Measurements from ENCODE around the gene CD276. TPM values are rescaled to one million over a fixed set of nuclear protein-coding genes. Genes with fewer than 3 reads are reported as not detected.

The CD276 gene
- polyA plus RNA-seq, 1 donor from 2014 or later: 70.4 TPM

DNA sequence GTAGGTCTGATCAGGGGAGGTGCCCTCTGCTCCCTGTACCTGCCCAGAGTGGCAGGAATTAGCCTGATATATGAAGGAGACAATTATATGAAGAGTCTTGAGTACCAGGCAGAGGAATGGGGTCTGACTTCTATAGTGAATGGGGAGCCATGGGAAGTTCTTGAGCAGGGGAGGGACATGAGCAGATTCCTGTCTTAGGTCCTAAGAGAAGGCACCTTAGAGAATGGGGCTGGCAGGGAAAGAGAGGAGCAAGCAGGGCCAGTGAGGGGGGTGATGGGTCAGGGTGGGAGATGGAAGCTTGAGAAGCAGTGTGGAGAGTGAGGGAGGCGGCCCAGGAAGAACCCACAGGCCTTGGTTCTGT is 12.4 kb downstream of the CD276 start:
- no peaks in the 10 kb centered on the region for H3K27me3 ChIP-seq (ENCODE audit: insufficient read depth, low read depth, low read length)
- no peak overlapping the region for H3K9ac ChIP-seq (ENCODE audit: low read length)
- H3K9me3 ChIP-seq (ENCODE audit: low read length): no peaks in the 10 kb centered on the region
- no peak for TF ChIP-seq SMC3 (conservative IDR thresholded peaks at IDR 0.05; ENCODE audit: poor library complexity)
- TF ChIP-seq MXI1 (conservative IDR thresholded peaks at IDR 0.05; ENCODE audit: poor library complexity, severe bottlenecking): no peak
- TF ChIP-seq EZH2 (IDR thresholded peaks at IDR 0.05; ENCODE audit: borderline replicate concordance, insufficient read depth, low read length, poor library complexity, severe bottlenecking): no peak
- no peak for TF ChIP-seq REST (IDR thresholded peaks at IDR 0.05; ENCODE audit: borderline replicate concordance)
- no peak for TF ChIP-seq TAF1 (IDR thresholded peaks at IDR 0.05; ENCODE audit: low read depth)
- TF ChIP-seq, protein P1, sequence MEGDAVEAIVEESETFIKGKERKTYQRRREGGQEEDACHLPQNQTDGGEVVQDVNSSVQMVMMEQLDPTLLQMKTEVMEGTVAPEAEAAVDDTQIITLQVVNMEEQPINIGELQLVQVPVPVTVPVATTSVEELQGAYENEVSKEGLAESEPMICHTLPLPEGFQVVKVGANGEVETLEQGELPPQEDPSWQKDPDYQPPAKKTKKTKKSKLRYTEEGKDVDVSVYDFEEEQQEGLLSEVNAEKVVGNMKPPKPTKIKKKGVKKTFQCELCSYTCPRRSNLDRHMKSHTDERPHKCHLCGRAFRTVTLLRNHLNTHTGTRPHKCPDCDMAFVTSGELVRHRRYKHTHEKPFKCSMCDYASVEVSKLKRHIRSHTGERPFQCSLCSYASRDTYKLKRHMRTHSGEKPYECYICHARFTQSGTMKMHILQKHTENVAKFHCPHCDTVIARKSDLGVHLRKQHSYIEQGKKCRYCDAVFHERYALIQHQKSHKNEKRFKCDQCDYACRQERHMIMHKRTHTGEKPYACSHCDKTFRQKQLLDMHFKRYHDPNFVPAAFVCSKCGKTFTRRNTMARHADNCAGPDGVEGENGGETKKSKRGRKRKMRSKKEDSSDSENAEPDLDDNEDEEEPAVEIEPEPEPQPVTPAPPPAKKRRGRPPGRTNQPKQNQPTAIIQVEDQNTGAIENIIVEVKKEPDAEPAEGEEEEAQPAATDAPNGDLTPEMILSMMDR (IDR thresholded peaks at IDR 0.05; ENCODE audit: poor library complexity, severe bottlenecking): no peak
- TF ChIP-seq POLR2AphosphoS5 (IDR thresholded peaks at IDR 0.05): no peak
- TF ChIP-seq RAD21 (conservative IDR thresholded peaks at IDR 0.05): no peak
- no peak for TF ChIP-seq EP300 (conservative IDR thresholded peaks at IDR 0.05; ENCODE audit: poor library complexity, severe bottlenecking)
- no peaks in the 10 kb centered on the region for H3K36me3 ChIP-seq (ENCODE audit: insufficient read depth, low read length)
- H3K27ac ChIP-seq (ENCODE audit: low read length): no peak overlapping the region
- H3K9me2 ChIP-seq (ENCODE audit: insufficient read depth, low read length): no peaks in the 10 kb centered on the region
- no peak overlapping the region for H3K4me3 ChIP-seq (ENCODE audit: low read length)
- H3F3A ChIP-seq (ENCODE audit: insufficient read depth, low read length, poor library complexity, severe bottlenecking): no peaks in the 10 kb centered on the region
- peaks cover 12% of the 10 kb centered on the region for H4K20me1 ChIP-seq (ENCODE audit: insufficient read depth)
- no peak overlapping the region for H2AFZ ChIP-seq (ENCODE audit: low read depth, low read length)
- no peak overlapping the region for H3K4me2 ChIP-seq (ENCODE audit: low read length)
- peaks cover 66% of the 10 kb centered on the region for H3K79me2 ChIP-seq (replicated peaks; ENCODE audit: insufficient read depth, low read length)

GRCh38 chr15:73697033-73697467 is 12.9 kb downstream of the CD276 start:
- no peak overlapping the region for H3K4me3 ChIP-seq (ENCODE audit: low read length)
- no peaks in the 10 kb centered on the region for H3K36me3 ChIP-seq (ENCODE audit: insufficient read depth, low read length)
- no peaks in the 10 kb centered on the region for H3K9me2 ChIP-seq (ENCODE audit: insufficient read depth, low read length)
- H3K27ac ChIP-seq (ENCODE audit: low read length): no peak overlapping the region
- H3F3A ChIP-seq (ENCODE audit: insufficient read depth, low read length, poor library complexity, severe bottlenecking): no peaks in the 10 kb centered on the region
- H3K79me2 ChIP-seq (replicated peaks; ENCODE audit: insufficient read depth, low read length): peaks cover 64% of the 10 kb centered on the region
- no peak overlapping the region for H3K9ac ChIP-seq (ENCODE audit: low read length)
- TF ChIP-seq RAD21 (conservative IDR thresholded peaks at IDR 0.05): no peak
- TF ChIP-seq, protein P1 (IDR thresholded peaks at IDR 0.05; ENCODE audit: poor library complexity, severe bottlenecking): no peak
- no peak for TF ChIP-seq SMC3 (conservative IDR thresholded peaks at IDR 0.05; ENCODE audit: poor library complexity)
- TF ChIP-seq EP300 (conservative IDR thresholded peaks at IDR 0.05; ENCODE audit: poor library complexity, severe bottlenecking): no peak
- no peak for TF ChIP-seq EZH2 (IDR thresholded peaks at IDR 0.05; ENCODE audit: borderline replicate concordance, insufficient read depth, low read length, poor library complexity, severe bottlenecking)
- no peak for TF ChIP-seq MXI1 (conservative IDR thresholded peaks at IDR 0.05; ENCODE audit: poor library complexity, severe bottlenecking)
- no peak for TF ChIP-seq POLR2AphosphoS5 (IDR thresholded peaks at IDR 0.05)
- no peak for TF ChIP-seq TAF1 (IDR thresholded peaks at IDR 0.05; ENCODE audit: low read depth)
- TF ChIP-seq REST (IDR thresholded peaks at IDR 0.05; ENCODE audit: borderline replicate concordance): no peak
- no peaks in the 10 kb centered on the region for H3K9me3 ChIP-seq (ENCODE audit: low read length)
- H3K27me3 ChIP-seq (ENCODE audit: insufficient read depth, low read depth, low read length): no peaks in the 10 kb centered on the region
- H4K20me1 ChIP-seq (ENCODE audit: insufficient read depth): peaks cover 12% of the 10 kb centered on the region
- no peak overlapping the region for H3K4me2 ChIP-seq (ENCODE audit: low read length)
- no peak overlapping the region for H2AFZ ChIP-seq (ENCODE audit: low read depth, low read length)
